Breast epithelium (tissue), 3 donors: ENCODE measurements around the gene INHBE.

ENCODE experiments used
- CTCF ChIP-seq, 3 donors: fragments of 450-650 bp; IDR thresholded peaks; one replicate each; pipeline ENCODE4 v1.5.1; 2016 to 2017; ENCODE audit warnings: antibody characterized with exemption in 3 of 3, mild to moderate bottlenecking in 3 of 3, moderate library complexity in 3 of 3
- POLR2A ChIP-seq: fragments of 450-650 bp; IDR thresholded peaks from one replicate; pipeline ENCODE4 v1.6.1; 2016; ENCODE audit warnings: antibody characterized with exemption, mild to moderate bottlenecking, moderate library complexity
- POLR2AphosphoS5 ChIP-seq, 3 donors: sonication (generic); formaldehyde crosslinking; IDR thresholded peaks; one replicate each; pipeline ENCODE4 v1.6.1; 2017; ENCODE audit warnings: antibody characterized with exemption in 3 of 3

GRCh38 chr12:57459750-57460467, 4.8 kb downstream of the INHBE start, which contains the start of gene GLI1:
- TF ChIP-seq CTCF (IDR thresholded peaks at IDR 0.05) (no peak), POLR2A (no peak), POLR2AphosphoS5 (IDR thresholded peaks at IDR 0.05) (no peak)
